ENCODE measurements around the gene EHD3.
A peak's percentile ranks its signal among the peaks of the same experiment; 100 is the strongest.

EHD3 gene

DNA sequence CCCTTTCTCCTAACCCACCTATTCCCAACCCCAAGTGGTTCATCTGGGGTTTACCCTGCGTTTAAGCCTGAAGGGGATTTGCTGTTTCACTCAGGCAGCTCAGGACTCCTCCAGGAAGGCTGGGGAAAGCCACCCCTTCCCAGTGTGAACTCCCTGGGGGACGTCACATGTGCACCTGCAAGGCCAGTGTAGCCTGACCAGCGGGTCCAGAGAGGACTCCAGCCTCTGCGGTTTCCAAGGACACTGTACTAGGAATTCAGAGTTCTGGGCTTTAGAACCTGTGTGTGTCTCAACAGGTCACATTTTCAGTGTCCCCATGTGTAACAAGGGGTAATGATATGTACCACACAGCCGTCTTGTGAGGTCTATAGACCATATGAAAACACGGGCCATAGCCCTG is 17.9 kb downstream of the EHD3 start:
- no peaks in the 10 kb centered on the region for H3K27me3 Mint-ChIP-seq (ENCODE audit: low read depth)
- no peak overlapping the region for H3K27ac Mint-ChIP-seq
- TF ChIP-seq, protein P1, sequence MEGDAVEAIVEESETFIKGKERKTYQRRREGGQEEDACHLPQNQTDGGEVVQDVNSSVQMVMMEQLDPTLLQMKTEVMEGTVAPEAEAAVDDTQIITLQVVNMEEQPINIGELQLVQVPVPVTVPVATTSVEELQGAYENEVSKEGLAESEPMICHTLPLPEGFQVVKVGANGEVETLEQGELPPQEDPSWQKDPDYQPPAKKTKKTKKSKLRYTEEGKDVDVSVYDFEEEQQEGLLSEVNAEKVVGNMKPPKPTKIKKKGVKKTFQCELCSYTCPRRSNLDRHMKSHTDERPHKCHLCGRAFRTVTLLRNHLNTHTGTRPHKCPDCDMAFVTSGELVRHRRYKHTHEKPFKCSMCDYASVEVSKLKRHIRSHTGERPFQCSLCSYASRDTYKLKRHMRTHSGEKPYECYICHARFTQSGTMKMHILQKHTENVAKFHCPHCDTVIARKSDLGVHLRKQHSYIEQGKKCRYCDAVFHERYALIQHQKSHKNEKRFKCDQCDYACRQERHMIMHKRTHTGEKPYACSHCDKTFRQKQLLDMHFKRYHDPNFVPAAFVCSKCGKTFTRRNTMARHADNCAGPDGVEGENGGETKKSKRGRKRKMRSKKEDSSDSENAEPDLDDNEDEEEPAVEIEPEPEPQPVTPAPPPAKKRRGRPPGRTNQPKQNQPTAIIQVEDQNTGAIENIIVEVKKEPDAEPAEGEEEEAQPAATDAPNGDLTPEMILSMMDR (IDR thresholded peaks at IDR 0.05; ENCODE audit: unreplicated experiment in 3 of 3): no peak
- no peak overlapping the region for H3K4me3 Mint-ChIP-seq
- H3K9me3 Mint-ChIP-seq: no peaks in the 10 kb centered on the region
- H3K4me1 Mint-ChIP-seq: peaks cover 8% of the 10 kb centered on the region
- no peaks in the 10 kb centered on the region for H3K36me3 Mint-ChIP-seq (ENCODE audit: low read depth)

DNA sequence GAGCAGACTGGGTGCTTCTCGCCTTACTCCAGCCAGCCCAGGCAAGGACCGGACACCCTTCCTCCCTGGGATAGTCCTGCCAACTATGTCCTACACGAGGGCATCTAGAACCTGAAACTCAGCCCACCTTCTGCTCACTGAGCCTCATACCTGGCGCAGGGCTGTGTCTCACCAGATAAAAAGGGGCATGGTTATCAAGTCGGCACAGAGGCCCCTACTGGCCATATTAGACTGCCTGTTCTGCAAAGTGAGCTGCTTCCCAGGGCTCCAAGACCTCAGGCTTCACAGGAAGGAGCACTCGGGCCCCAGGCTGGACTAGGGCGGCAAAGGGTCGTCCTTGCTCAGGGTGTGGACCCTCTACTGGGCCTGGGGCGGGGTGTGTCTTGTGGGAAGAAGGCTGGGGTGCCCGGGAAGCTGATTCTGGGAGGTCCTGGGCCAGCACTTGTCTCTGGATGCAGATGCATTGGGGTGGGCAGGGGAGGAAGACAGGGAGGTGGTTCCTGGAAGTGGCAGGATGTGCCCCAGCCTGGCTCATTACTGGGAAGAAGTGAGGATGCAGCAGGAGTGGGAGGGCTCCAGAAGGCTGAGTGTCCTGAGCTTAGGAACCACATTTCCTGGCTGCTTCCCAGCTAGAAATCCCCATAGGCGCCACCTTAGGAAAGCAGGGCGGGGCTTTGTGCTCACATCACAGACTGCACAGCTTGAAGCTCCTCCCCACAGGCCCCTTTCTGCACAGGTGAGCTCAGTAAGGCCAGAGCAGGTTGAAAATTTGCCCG is 19.6 kb downstream of the EHD3 start:
- H3K27me3 Mint-ChIP-seq (ENCODE audit: low read depth): no peaks in the 10 kb centered on the region
- no peaks in the 10 kb centered on the region for H3K9me3 Mint-ChIP-seq
- no peak overlapping the region for H3K4me3 Mint-ChIP-seq
- H3K4me1 Mint-ChIP-seq: peaks cover 8% of the 10 kb centered on the region
- no peaks in the 10 kb centered on the region for H3K36me3 Mint-ChIP-seq (ENCODE audit: low read depth)
- peak overlapping the region in 1 of 3 experiments; percentile 58 for H3K27ac Mint-ChIP-seq
- TF ChIP-seq, protein P1 (IDR thresholded peaks at IDR 0.05; ENCODE audit: unreplicated experiment in 3 of 3): no peak

DNA sequence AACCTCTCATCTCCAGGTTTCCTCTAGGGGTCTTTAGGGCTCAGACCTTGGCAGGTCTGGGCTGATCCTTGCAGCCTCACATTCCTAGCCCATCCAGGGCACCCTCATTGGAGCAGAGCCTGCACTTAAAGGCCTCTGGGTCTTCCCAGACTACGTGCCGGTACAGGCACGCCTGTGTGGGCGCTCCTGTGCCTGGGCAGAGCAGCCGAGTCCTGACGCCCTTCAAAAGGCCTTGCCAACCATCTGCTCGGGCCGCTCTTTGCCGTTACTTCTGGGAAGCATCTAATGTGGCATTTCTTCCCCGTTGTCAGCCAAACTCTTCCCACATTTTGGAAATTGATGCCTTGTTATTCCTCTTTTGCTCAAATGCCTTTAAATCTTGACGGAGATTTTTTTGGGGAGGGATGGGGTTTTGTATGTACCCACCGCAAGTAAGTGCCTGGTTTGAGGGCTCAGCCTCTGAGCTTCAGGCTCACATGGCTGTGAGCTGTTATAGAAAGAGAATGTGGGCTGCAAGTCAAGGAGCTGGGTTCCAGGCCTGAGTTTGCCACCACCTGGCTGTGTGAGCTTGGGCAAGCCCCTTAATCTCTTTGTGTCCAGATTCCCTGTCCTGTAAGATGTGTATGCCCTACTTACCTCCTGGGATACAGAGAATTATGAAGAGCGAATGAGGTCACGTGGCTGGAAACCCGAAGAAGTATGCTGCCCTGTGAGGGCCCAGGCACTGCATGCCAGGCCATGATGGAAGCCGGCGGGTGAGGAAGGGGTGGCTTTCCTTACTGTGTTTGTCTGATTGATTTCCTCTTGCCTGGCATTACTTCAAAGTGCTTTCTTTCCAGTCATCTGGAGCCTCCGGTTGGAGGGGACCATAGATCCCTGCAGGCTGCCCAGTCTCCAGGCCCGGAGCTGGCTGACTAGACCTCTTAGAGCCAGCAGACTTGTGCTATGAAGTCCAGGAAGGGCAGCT is 20.6 kb downstream of the EHD3 start:
- Mint-ChIP-seq H3K27me3 (ENCODE audit: low read depth) (no peaks in the 10 kb centered on the region), H3K4me3 (no peak overlapping the region), H3K4me1 (peaks cover 8% of the 10 kb centered on the region), H3K9me3 (no peaks in the 10 kb centered on the region), H3K36me3 (ENCODE audit: low read depth) (no peaks in the 10 kb centered on the region), H3K27ac (peak overlapping the region in 1 of 3 experiments; percentile 25)
- TF ChIP-seq, protein P1 (IDR thresholded peaks at IDR 0.05; ENCODE audit: unreplicated experiment in 3 of 3): no peak

DNA sequence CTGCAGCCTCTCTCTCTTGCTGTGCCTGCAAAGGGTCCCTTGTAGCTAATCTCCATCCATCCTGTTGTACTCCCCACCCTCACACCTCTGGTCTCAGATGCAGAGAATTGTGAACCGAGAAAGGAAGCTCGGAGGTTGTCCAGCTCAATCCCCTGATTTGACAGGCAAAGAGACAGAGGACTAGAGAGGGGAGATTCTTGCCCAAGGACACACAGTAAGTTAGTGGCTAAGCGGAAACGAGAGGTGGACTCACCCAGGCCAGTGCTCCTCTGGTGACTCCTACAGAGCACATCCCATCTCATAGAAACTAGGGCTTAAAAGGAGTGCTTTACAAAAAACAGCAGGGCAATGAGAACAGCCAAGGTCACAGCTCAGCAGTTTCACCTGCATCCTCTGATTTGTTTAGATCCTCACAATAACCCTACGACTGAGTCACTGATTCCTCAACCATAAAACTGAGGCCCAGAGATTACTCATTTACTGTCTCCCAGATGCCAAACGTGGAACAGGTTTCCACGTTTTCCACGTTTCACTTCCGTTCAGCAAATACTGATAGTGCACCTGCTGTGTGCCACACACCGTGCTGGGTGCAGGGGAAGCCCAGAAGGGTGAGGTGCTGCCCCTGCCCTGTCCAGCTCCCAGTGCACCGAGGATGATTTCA is 22.1 kb downstream of the EHD3 start:
- H3K27ac Mint-ChIP-seq: peak overlapping the region in 1 of 3 experiments; percentile 18
- no peaks in the 10 kb centered on the region for H3K27me3 Mint-ChIP-seq (ENCODE audit: low read depth)
- peaks cover under 1% of the 10 kb centered on the region for H3K36me3 Mint-ChIP-seq (ENCODE audit: low read depth)
- H3K9me3 Mint-ChIP-seq: no peaks in the 10 kb centered on the region
- no peak overlapping the region for H3K4me3 Mint-ChIP-seq
- TF ChIP-seq, protein P1 (IDR thresholded peaks at IDR 0.05; ENCODE audit: unreplicated experiment in 3 of 3): no peak
- H3K4me1 Mint-ChIP-seq: peaks cover 8% of the 10 kb centered on the region

DNA sequence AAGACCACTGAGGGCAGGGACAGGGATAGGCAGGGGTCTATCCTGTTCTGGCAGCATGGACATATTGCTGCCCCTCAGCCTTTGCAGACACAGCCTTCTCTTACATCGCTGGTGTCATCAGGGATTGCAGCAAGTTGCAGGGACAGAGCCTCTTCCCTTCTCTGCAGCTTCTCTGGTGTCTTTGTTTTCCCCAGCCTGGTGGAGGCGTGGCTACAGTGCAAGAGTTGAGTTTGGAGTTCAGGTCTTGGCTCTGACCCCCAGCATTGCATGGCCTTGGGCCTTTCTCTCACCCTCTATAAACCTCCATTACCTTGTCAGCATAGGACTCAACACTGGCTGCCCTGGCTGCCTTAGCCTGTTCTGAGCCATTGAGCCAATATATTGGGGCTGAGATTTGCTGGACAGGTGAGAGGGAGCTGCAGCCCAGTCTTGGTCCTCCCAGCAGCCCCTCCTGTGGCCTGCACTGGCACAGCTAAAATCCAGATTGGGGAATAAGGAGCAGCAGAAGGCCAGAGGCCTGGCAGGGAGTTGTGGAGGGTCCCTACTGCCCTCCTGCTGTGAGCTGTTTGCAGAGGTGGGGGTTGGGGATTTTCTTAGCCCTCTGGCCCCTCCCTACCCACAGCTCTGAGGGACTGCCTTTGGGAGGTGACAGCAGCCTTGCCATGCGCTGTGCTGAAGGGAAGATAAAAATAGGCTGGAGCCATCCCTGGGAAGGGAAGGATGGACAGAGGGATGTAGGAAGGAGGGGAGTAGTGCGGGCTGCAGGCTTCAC is 22.8 kb downstream of the EHD3 start:
- Mint-ChIP-seq H3K4me3 (no peak overlapping the region), H3K9me3 (no peaks in the 10 kb centered on the region), H3K36me3 (ENCODE audit: low read depth) (peaks cover 5% of the 10 kb centered on the region), H3K27ac (peak overlapping the region in 1 of 3 experiments; percentile 18), H3K27me3 (ENCODE audit: low read depth) (no peaks in the 10 kb centered on the region), H3K4me1 (peaks cover 8% of the 10 kb centered on the region)
- TF ChIP-seq, protein P1 (IDR thresholded peaks at IDR 0.05; ENCODE audit: unreplicated experiment in 3 of 3): no peak
